ENCODE measurements around the gene USP12. TPM values are rescaled to one million over a fixed set of nuclear protein-coding genes. Genes with fewer than 3 reads are reported as not detected.

The USP12 gene
- 12.5 and 18.6 TPM in 2 replicates for total RNA-seq

GRCh38 chr13:27171244-27171826 is at the start of gene USP12:
Gene USP12, minus strand, starts transcription at chr13:27171811. Its CDS starts 172 bp downstream, at chr13:27171639.

Other genes with a start within 250 kb of the USP12 start
- gene RPL21, start 79.7 kb upstream of the USP12 start, total RNA-seq = 908 and 989 TPM in 2 replicates
- 35.0 and 59.2 TPM in 2 replicates for gene RASL11A, start 99.0 kb upstream of the USP12 start, total RNA-seq

All from bronchial smooth muscle cell (primary cell).